Neural cell (in vitro differentiated cells): ENCODE results near the gene MYBPC2.
A peak's percentile ranks its signal among the peaks of the same experiment; 100 is the strongest.

Experiments
- CTCF ChIP-seq: fragments of 450-650 bp; IDR thresholded peaks from 2 replicates; pipeline ENCODE4 v1.5.1; 2014; ENCODE audit warnings: antibody characterized with exemption, mild to moderate bottlenecking, moderate library complexity; ENCODE audit not compliant: poor library complexity, severe bottlenecking
- EP300 ChIP-seq: fragments of 450-650 bp; conservative IDR thresholded peaks from 2 replicates; pipeline ENCODE4 v1.6.1; 2014; ENCODE audit warnings: antibody characterized with exemption, mild to moderate bottlenecking, moderate library complexity; ENCODE audit not compliant: poor library complexity, severe bottlenecking
- EZH2 ChIP-seq: fragments of 200-600, 300-800 bp; shearing (Covaris generic), sonication (generic); IDR thresholded peaks from 2 replicates; pipeline ENCODE4 v1.6.1; 2014; ENCODE audit warnings: antibody characterized with exemption, low read length, borderline replicate concordance, mild to moderate bottlenecking; ENCODE audit not compliant: insufficient read depth, poor library complexity, severe bottlenecking
- TAF1 ChIP-seq: IDR thresholded peaks from 2 replicates; pipeline ENCODE4 v1.6.1; 2012; ENCODE audit warnings: low read depth

- TF ChIP-seq EP300: peak; percentile 62
- no peak for TF ChIP-seq CTCF
- no peak for TF ChIP-seq EZH2
- peak; percentile 96 for TF ChIP-seq TAF1
Observed at GRCh38 chr19:50476224-50476906, 43.7 kb downstream of the MYBPC2 start, which contains the start of the genes EMC10 and GARIN5A.
